HEK293 (cell line): ENCODE measurements around the gene JAKMIP1.

Source experiments
- CTCF ChIA-PET: fragments of 350-600 bp; formaldehyde crosslinking; extraction: SDS; loops from one replicate; lab custom pipeline; 2021; ENCODE audit warnings: antibody characterized with exemption; lab: Yijun Ruan, JAX
- POLR2A ChIA-PET: fragments of 300-600 bp; formaldehyde crosslinking; extraction: SDS; loops from one replicate; lab custom pipeline; 2020; ENCODE audit warnings: antibody characterized with exemption, inconsistent platforms; lab: Yijun Ruan, JAX
- H3K27ac ChIP-seq: fragments of 200-500 bp; sonication (Bioruptor generic); 2 replicates; pipeline ENCODE4 v1.5.1; 2014; ENCODE audit warnings: low read depth, low read length, control low read depth, inconsistent platforms; ENCODE audit errors: extremely low read depth
- H3K36me3 ChIP-seq, 2 experiments: fragments of 200-500 bp in 1 of 2; sonication (Bioruptor generic) in 1 of 2; 1 replicate in 1 of 2; 2 replicates in 1 of 2; pipeline ENCODE4 v1.5.1; 2014 to 2017; ENCODE audit warnings: inconsistent platforms in 2 of 2, low read length in 2 of 2; ENCODE audit not compliant: control insufficient read depth in 2 of 2, insufficient read depth in 1 of 2
- H3K4me1 ChIP-seq: fragments of 200-500 bp; sonication (Bioruptor generic); 2 replicates; pipeline ENCODE4 v1.5.1; 2014; ENCODE audit warnings: mild to moderate bottlenecking, low read length, inconsistent platforms; ENCODE audit not compliant: control insufficient read depth, insufficient read depth
- H3K4me3 ChIP-seq: 2 replicates; pipeline ENCODE4 v1.5.1; 2011; ENCODE audit warnings: low read depth, mild to moderate bottlenecking, control low read depth, low read length, moderate library complexity
- H3K9me3 ChIP-seq: fragments of 200-500 bp; sonication (Bioruptor generic); 2 replicates; pipeline ENCODE4 v1.5.1; 2014; ENCODE audit warnings: low read depth, low read length, inconsistent platforms; ENCODE audit not compliant: control insufficient read depth, insufficient read depth
- PRDM10 ChIP-seq: fragments of 450-650 bp; formaldehyde crosslinking; IDR thresholded peaks from 2 replicates; pipeline ENCODE4 v1.5.1; 2016; ENCODE audit warnings: missing biosample characterization, missing genetic modification characterization
- SP3 ChIP-seq: fragments of 450-650 bp; formaldehyde crosslinking; IDR thresholded peaks from 2 replicates; pipeline ENCODE4 v1.5.1; 2016; ENCODE audit warnings: missing biosample characterization, missing genetic modification characterization
- SP7 ChIP-seq: fragments of 450-650 bp; formaldehyde crosslinking; IDR thresholded peaks from 2 replicates; pipeline ENCODE4 v1.5.1; 2016; ENCODE audit warnings: missing biosample characterization, missing genetic modification characterization
- YY1 ChIP-seq: fragments of 450-650 bp; formaldehyde crosslinking; IDR thresholded peaks from 2 replicates; pipeline ENCODE4 v1.5.1; 2018; ENCODE audit warnings: missing biosample characterization, missing genetic modification characterization
- ZBTB20 ChIP-seq: fragments of 450-650 bp; formaldehyde crosslinking; IDR thresholded peaks from 2 replicates; pipeline ENCODE4 v1.5.1; 2016; ENCODE audit warnings: missing biosample characterization, missing genetic modification characterization
- ZBTB26 ChIP-seq: fragments of 450-650 bp; formaldehyde crosslinking; optimal IDR thresholded peaks from 2 replicates; pipeline ENCODE3; 2016; ENCODE audit warnings: missing biosample characterization, mild to moderate bottlenecking, missing genetic modification characterization
- ZNF132 ChIP-seq: fragments of 450-650 bp; formaldehyde crosslinking; IDR thresholded peaks from 2 replicates; pipeline ENCODE4 v1.5.1; 2017; ENCODE audit warnings: missing biosample characterization, missing genetic modification characterization, borderline replicate concordance
- ZNF2 ChIP-seq: fragments of 450-650 bp; formaldehyde crosslinking; IDR thresholded peaks from 2 replicates; pipeline ENCODE4 v1.5.1; 2016; ENCODE audit warnings: missing biosample characterization, missing genetic modification characterization
- ZNF274 ChIP-seq, 2 experiments: fragments of 200-500 bp in 1 of 2; fragments of 450-650 bp in 1 of 2; sonication (Bioruptor generic) in 1 of 2; formaldehyde crosslinking in 1 of 2; IDR thresholded peaks; 2 replicates each; pipeline versions ENCODE4 v1.5.1 to v1.6.1; 2014 to 2016; ENCODE audit warnings: borderline replicate concordance in 1 of 2, inconsistent platforms in 1 of 2, low read length in 1 of 2, missing biosample characterization in 1 of 2, missing genetic modification characterization in 1 of 2
- ZNF280C ChIP-seq: fragments of 450-650 bp; formaldehyde crosslinking; IDR thresholded peaks from 2 replicates; pipeline ENCODE4 v1.5.1; 2016; ENCODE audit warnings: missing biosample characterization, missing genetic modification characterization
- ZNF324 ChIP-seq: fragments of 450-650 bp; formaldehyde crosslinking; IDR thresholded peaks from 2 replicates; pipeline ENCODE4 v1.5.1; 2016; ENCODE audit warnings: missing biosample characterization, missing genetic modification characterization
- ZNF391 ChIP-seq: fragments of 450-650 bp; formaldehyde crosslinking; IDR thresholded peaks from 2 replicates; pipeline ENCODE4 v1.5.1; 2016; ENCODE audit warnings: low read depth, missing biosample characterization, missing genetic modification characterization, borderline replicate concordance
- ZNF433 ChIP-seq: fragments of 450-650 bp; formaldehyde crosslinking; IDR thresholded peaks from 2 replicates; pipeline ENCODE4 v1.5.1; 2016; ENCODE audit warnings: missing biosample characterization, missing genetic modification characterization, low read depth
- ZNF449 ChIP-seq: fragments of 450-650 bp; formaldehyde crosslinking; IDR thresholded peaks from 2 replicates; pipeline ENCODE4 v1.5.1; 2017; ENCODE audit warnings: missing biosample characterization, mild to moderate bottlenecking, missing genetic modification characterization, moderate library complexity
- ZNF610 ChIP-seq: fragments of 450-650 bp; formaldehyde crosslinking; IDR thresholded peaks from 2 replicates; pipeline ENCODE4 v1.5.1; 2016; ENCODE audit warnings: missing biosample characterization, missing genetic modification characterization, borderline replicate concordance
- ZNF624 ChIP-seq: fragments of 450-650 bp; formaldehyde crosslinking; IDR thresholded peaks from 2 replicates; pipeline ENCODE4 v1.5.1; 2017; ENCODE audit warnings: missing biosample characterization, missing genetic modification characterization
- ZNF776 ChIP-seq: fragments of 450-650 bp; formaldehyde crosslinking; IDR thresholded peaks from 2 replicates; pipeline ENCODE4 v1.5.0; 2017; ENCODE audit warnings: missing biosample characterization, missing genetic modification characterization, borderline replicate concordance
- ZNF792 ChIP-seq: fragments of 450-650 bp; formaldehyde crosslinking; IDR thresholded peaks from 2 replicates; pipeline ENCODE4 v1.5.1; 2016; ENCODE audit warnings: missing biosample characterization, missing genetic modification characterization
- ZNF830 ChIP-seq: fragments of 450-650 bp; IDR thresholded peaks from 2 replicates; pipeline ENCODE4 v1.5.0; 2018; ENCODE audit warnings: missing biosample characterization, missing genetic modification characterization, low read depth, mild to moderate bottlenecking, moderate library complexity
- ZSCAN23 ChIP-seq: fragments of 450-650 bp; formaldehyde crosslinking; IDR thresholded peaks from 2 replicates; pipeline ENCODE4 v1.5.1; 2016; ENCODE audit warnings: missing biosample characterization, missing genetic modification characterization
- TF ChIP-seq, protein P1 (sequence below): fragments of 450-650 bp; formaldehyde crosslinking; IDR thresholded peaks from 2 replicates; pipeline ENCODE4 v1.5.1; 2017; ENCODE audit warnings: missing biosample characterization, missing genetic modification characterization

The JAKMIP1 gene

DNA sequence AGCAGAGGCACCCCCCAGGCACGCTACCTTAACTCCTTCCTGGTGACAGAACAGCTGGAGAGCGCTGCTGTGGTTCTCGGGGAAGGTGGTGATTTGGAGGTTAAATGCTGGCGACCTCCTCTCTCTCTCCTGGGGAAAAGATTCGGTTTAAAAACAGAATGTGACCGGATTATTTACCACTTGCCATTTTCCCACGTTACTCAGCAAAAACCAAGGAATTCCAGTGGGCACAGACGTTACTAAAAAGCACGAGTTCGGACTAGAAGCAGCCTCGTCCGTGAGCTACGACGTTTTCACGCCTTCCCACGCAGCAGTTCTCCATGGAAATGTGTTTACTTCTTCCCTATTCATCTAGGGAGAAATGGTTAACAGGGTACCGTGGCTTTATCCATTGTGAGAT is 149.8 kb downstream of the JAKMIP1 start:
- Histone ChIP-seq H3K36me3 (no peaks in the 10 kb centered on the region), H3K9me3 (no peaks in the 10 kb centered on the region), H3K4me3 (no peak overlapping the region), H3K4me1 (no peaks in the 10 kb centered on the region), H3K27ac (no peak overlapping the region)
- TF ChIP-seq ZNF610 (tag by site-specific recombination) = no peak
- TF ChIP-seq SP3 = no peak
- TF ChIP-seq ZNF2 (tag by site-specific recombination) = no peak
- no peak for TF ChIP-seq ZNF624 (tag by site-specific recombination)
- TF ChIP-seq YY1 (tag by site-specific recombination) = no peak
- TF ChIP-seq ZSCAN23 (tag by site-specific recombination) = no peak
- POLR2A ChIA-PET = no interaction called here
- CTCF ChIA-PET = no interaction called here

- no peak overlapping the region for H3K4me3 ChIP-seq
- no peaks in the 10 kb centered on the region for H3K9me3 ChIP-seq
- H3K4me1 ChIP-seq = no peaks in the 10 kb centered on the region
- TF ChIP-seq ZNF391 (tag by site-specific recombination) (no peak), SP7 (no peak), ZNF776 (tag by site-specific recombination) (no peak), ZBTB26 (tag by site-specific recombination) (no peak), ZNF449 (tag by site-specific recombination) (no peak)
- TF ChIP-seq, all 188 proteins: peak for 0
- POLR2A ChIA-PET = no interaction called here
- H3K27ac ChIP-seq = no peak overlapping the region
- CTCF ChIA-PET = interaction anchor here (1.1 kb wide), 1 partner anchor 23 kb away, joined by 3 read pairs; no protein-coding TSS in a partner anchor
- H3K36me3 ChIP-seq = no peaks in the 10 kb centered on the region
Measured at GRCh38 chr4:6049985-6050384, 150.4 kb downstream of the JAKMIP1 start.

GRCh38 chr4:6049278-6049677 is 151.1 kb downstream of the JAKMIP1 start:
- ChIA-PET POLR2A (no interaction called here), CTCF (interaction anchor here (0.5 to 1.1 kb wide), 2 partner anchors 24 to 1145 kb away, joined by 3 read pairs; no protein-coding TSS in a partner anchor)
- Histone ChIP-seq H3K36me3 (no peaks in the 10 kb centered on the region), H3K4me3 (no peak overlapping the region), H3K9me3 (no peaks in the 10 kb centered on the region), H3K4me1 (no peaks in the 10 kb centered on the region), H3K27ac (no peak overlapping the region)
- TF ChIP-seq, protein P1, sequence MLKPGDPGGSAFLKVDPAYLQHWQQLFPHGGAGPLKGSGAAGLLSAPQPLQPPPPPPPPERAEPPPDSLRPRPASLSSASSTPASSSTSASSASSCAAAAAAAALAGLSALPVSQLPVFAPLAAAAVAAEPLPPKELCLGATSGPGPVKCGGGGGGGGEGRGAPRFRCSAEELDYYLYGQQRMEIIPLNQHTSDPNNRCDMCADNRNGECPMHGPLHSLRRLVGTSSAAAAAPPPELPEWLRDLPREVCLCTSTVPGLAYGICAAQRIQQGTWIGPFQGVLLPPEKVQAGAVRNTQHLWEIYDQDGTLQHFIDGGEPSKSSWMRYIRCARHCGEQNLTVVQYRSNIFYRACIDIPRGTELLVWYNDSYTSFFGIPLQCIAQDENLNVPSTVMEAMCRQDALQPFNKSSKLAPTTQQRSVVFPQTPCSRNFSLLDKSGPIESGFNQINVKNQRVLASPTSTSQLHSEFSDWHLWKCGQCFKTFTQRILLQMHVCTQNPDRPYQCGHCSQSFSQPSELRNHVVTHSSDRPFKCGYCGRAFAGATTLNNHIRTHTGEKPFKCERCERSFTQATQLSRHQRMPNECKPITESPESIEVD (tag by site-specific recombination) = no peak
- no peak for TF ChIP-seq ZNF433 (tag by site-specific recombination)
- TF ChIP-seq ZNF830 (tag by site-specific recombination) = no peak
- TF ChIP-seq ZNF792 (tag by site-specific recombination) = no peak
- TF ChIP-seq PRDM10 (tag by site-specific recombination) = no peak
- TF ChIP-seq ZBTB20 (tag by site-specific recombination) = no peak
- TF ChIP-seq ZNF274 (IDR thresholded peaks at IDR 0.05; ENCODE audit: low read length) = no peak
- TF ChIP-seq ZNF274 (tag by site-specific recombination; IDR thresholded peaks at IDR 0.05; ENCODE audit: borderline replicate concordance) = no peak
- TF ChIP-seq ZNF776 (tag by site-specific recombination) = no peak
- no peak for TF ChIP-seq ZNF324 (tag by site-specific recombination)
- no peak for TF ChIP-seq ZNF280C (tag by site-specific recombination)
- no peak for TF ChIP-seq ZNF132 (tag by site-specific recombination)
